GM08714 (cell line): ENCODE results near the gene B4GALNT4.
"Not testable (repeated sequence)": the region's sequence is repeated elsewhere in the genome, so short reads cannot be mapped to it uniquely, and the experiment has no call there.

Source experiments
- H3K4me3 ChIP-seq: fragments of 200-500 bp; sonication (Bioruptor generic); 2 replicates; pipeline ENCODE4 v1.5.1; 2014; ENCODE audit warnings: mild to moderate bottlenecking, low read length, inconsistent platforms
- ZNF274 ChIP-seq: IDR thresholded peaks from 2 replicates; pipeline ENCODE4 v1.6.1; 2012; ENCODE audit warnings: mild to moderate bottlenecking, low read depth, low read length

B4GALNT4 gene

DNA sequence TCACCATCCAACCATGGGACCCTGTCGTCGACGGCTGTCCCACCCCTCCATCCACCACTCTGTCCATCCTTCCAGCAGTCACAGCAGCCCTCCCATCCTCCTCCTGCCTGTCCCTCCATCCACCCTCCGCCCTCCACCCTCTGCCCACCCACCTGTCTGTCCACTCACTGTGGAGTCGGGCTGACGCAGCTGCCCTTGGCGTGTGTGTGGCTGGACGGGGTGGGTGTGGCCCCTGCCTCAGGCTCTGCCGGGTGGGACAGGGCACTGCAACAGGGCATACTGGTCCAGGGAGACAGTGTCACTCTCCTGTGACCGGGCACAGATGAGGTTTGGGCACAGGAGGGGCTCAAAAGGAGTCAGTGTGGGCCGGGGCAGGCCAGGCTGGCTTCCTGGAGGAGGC is 26.6 kb downstream of the B4GALNT4 start:
- TF ChIP-seq ZNF274, result no peak
- H3K4me3 ChIP-seq, result no peak overlapping the region

DNA sequence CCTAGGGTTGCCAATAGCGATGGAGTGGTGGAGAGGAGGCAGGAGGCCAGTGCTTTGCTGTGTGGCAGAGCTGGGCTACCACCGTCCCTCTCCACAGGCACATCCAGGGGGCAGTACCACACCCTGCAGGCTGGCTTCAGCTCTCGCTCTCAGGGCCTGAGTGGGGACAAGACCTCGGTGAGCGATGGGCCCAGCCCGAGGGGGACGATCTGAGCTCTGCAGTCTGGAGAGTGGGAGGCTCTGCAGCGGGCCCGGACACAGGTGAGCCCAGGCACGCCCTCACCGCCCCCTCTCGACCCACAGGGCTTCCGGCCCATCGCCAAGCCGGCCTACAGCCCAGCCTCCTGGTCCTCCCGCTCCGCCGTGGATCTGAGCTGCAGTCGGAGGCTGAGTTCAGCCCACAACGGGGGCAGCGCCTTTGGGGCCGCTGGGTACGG is 27.2 kb downstream of the B4GALNT4 start:
- no peak overlapping the region; the same call in 1 of the 2 replicates for H3K4me3 ChIP-seq
- TF ChIP-seq ZNF274, result no peak

- H3K4me3 ChIP-seq, result peak overlapping the region; percentile 16; the same call in 1 of the 2 replicates
- TF ChIP-seq ZNF274, result no peak
These were observed 27.7 kb downstream of the B4GALNT4 start for GRCh38 chr11:396948-397548.

DNA sequence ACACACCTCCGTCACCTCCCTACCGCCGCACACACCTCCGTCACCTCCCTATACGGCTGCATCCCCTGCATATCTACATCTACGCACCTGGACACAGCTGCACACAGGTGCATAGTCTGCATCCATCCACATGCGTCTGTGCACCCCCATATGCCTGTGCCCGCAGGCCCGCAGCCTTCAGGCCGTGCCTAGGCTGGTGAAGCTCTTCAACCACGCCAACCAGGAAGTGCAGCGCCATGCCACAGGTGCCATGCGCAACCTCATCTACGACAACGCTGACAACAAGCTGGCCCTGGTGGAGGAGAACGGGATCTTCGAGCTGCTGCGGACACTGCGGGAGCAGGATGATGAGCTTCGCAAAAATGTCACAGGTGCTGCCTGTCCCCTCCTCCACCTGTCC is 29.5 kb downstream of the B4GALNT4 start:
- H3K4me3 ChIP-seq, result no peak overlapping the region
- TF ChIP-seq ZNF274, result no peak

DNA sequence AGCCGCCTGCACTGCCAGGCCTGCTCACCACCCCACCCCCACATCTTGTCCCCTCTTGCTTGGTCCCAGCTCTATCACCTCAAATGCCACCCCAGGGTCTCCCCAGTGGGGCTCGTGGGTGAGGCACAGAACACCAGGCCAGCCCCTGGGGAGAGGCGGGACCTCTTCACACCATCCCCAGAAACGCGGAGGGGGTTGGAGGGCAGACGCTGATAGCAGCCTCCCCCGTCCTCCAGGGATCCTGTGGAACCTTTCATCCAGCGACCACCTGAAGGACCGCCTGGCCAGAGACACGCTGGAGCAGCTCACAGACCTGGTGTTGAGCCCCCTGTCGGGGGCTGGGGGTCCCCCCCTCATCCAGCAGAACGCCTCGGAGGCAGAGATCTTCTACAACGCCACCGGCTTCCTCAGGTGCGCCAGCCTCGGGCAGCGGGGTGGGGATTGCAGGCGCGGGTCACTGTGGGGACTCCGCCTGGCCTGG is 30.5 kb downstream of the B4GALNT4 start:
- no peak for TF ChIP-seq ZNF274
- no peak overlapping the region for H3K4me3 ChIP-seq

DNA sequence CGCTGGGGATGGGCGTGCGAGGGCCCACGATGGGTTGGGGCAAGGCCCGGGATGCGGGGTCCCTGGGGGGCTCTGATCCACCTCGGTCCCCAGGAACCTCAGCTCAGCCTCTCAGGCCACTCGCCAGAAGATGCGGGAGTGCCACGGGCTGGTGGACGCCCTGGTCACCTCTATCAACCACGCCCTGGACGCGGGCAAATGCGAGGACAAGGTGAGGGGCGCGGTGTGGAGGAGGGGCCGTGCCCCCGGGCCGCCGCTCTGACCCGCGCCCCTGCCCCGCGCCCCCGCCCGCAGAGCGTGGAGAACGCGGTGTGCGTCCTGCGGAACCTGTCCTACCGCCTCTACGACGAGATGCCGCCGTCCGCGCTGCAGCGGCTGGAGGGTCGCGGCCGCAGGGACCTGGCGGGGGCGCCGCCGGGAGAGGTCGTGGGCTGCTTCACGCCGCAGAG is 31.0 kb downstream of the B4GALNT4 start:
- H3K4me3 ChIP-seq, result no peak overlapping the region
- TF ChIP-seq ZNF274, result no peak

- not testable (repeated sequence) for H3K4me3 ChIP-seq
These were observed 31.9 kb downstream of the B4GALNT4 start for GRCh38 chr11:401196-401595.

- no peak overlapping the region for H3K4me3 ChIP-seq
- no peak for TF ChIP-seq ZNF274
These were observed 33.9 kb downstream of the B4GALNT4 start for GRCh38 chr11:403021-403760.

DNA sequence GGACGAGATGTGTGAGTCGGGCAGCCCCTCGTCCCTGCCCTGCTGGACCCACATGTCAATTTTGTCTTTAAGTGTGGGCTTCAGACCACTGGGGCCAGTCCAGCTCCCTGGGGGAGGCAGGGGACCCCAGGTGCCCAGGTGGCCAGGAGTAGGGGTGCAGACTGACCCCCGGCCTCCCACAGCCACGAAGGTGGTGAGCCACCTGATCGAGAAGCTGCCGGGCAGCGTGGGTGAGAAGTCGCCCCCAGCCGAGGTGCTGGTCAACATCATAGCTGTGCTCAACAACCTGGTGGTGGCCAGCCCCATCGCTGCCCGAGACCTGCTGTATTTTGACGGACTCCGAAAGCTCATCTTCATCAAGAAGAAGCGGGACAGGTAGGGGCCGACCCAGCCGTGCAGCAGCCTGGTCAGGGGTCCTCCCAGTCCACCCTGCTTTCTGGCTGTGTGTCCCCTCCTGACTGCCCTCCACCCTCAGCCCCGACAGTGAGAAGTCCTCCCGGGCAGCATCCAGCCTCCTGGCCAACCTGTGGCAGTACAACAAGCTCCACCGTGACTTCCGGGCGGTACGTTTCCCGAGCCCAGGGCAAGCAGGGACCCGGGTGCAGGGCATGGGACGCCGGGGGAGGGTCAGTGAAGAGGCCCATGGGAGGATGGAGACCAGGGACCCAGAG is 34.6 kb downstream of the B4GALNT4 start:
- TF ChIP-seq ZNF274, result no peak
- no peak overlapping the region for H3K4me3 ChIP-seq

DNA sequence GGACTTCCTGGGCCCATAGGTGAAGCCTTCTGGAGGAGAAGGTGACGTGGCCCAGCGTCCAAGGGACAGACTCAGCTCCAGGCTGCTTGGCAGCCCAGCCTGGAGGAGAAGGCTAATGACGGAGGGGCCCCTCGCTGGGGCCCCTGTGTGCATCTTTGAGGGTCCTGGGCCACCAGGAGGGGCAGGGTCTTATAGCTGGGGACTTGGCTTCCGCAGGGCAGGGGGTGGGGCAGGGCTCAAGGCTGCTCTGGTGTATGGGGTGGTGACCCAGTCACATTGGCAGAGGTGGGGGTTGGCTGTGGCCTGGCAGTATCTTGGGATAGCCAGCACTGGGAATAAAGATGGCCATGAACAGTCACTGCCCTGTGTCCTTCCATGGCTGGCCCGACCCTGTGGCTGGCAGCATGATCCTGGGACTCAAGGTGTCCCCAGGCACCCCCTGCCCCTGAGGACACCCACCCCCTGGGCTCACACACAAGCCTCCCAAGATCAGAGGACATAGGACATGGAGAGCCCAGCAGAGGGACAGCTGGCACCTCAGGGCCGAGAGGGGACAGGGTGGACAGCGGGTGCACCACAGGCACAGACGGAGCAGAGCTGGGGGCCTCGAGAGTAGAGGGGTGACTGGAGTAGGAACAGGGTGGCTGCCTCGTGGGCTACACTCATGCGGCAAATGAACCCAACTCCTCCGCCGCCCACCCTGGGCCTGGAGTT is 35.4 kb downstream of the B4GALNT4 start:
- TF ChIP-seq ZNF274, result no peak
- H3K4me3 ChIP-seq, result no peak overlapping the region

GRCh38 chr11:405323-405953 is 36.1 kb downstream of the B4GALNT4 start:
- TF ChIP-seq ZNF274, result no peak
- no peak overlapping the region for H3K4me3 ChIP-seq

GRCh38 chr11:405954-406795 is 36.9 kb downstream of the B4GALNT4 start:
- TF ChIP-seq ZNF274, result no peak
- peak overlapping the region; percentile 47; the same call in 1 of the 2 replicates for H3K4me3 ChIP-seq
